Bronchial epithelial cell (primary cell): ENCODE measurements around the gene DNAJC12. TPM values are rescaled to one million over a fixed set of nuclear protein-coding genes. Genes with fewer than 3 reads are reported as not detected.

Source experiments
- DNase-seq: peaks from one replicate; pipeline ENCODE4 v3.0.0-alpha.2; 2010; ENCODE audit warnings: low read depth
- FAIRE-seq: peaks from 2 replicates; lab custom pipeline; 2011; peaks lifted over from hg19 to GRCh38; lab: Jason Lieb, UNC
- H3K27me3 ChIP-seq: 2 replicates; pipeline ENCODE4 v1.5.1; 2011; ENCODE audit warnings: low read length; ENCODE audit not compliant: control insufficient read depth, insufficient read depth
- H3K36me3 ChIP-seq: 2 replicates; pipeline ENCODE4 v1.5.1; 2011; ENCODE audit warnings: low read length; ENCODE audit not compliant: control insufficient read depth, insufficient read depth
- H3K4me3 ChIP-seq: 2 replicates; pipeline ENCODE4 v1.5.1; 2011; ENCODE audit warnings: mild to moderate bottlenecking, low read depth, low read length, control low read depth
- total RNA-seq: library from RNA; depleted of rRNA; stranded (reverse); fragments of >200 nt; gene quantifications from 2 replicates; pipeline ENCODE4 v1.2.1, GENCODE V29; 2014
- TF ChIP-seq, protein P1 (sequence below): IDR thresholded peaks from 2 replicates; pipeline ENCODE4 v1.5.1; 2011; ENCODE audit warnings: mild to moderate bottlenecking, moderate library complexity, low read length, control low read depth, inconsistent platforms; ENCODE audit not compliant: insufficient read depth, severe bottlenecking

Gene DNAJC12
- total RNA-seq, 1 donor from 2014 or later: not detected

DNA sequence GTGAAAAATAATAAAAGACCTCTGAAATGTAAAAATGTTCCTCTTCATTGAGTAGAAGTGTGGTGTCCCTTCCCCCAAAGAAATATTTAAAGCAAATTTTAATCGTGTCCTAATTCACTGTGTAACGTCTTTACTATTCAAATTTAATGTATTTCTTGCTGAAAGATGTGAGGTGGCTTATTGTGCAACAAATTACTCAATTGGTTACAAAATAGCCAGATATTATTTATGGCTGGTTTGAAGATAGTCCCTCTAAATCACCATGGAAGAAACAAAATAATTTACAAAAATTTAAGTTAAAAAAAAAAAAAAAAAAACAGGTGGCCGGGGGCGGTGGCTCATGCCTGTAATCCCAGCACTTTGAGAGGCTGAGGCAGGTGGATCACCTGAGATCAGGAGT, 43.7 kb downstream of the DNAJC12 start:
- Histone ChIP-seq H3K36me3 (no peaks in the 10 kb centered on the region), H3K27me3 (no peaks in the 10 kb centered on the region), H3K4me3 (no peak overlapping the region)
- DNase-seq (no peak), FAIRE-seq (no peak)
- TF ChIP-seq, protein P1, sequence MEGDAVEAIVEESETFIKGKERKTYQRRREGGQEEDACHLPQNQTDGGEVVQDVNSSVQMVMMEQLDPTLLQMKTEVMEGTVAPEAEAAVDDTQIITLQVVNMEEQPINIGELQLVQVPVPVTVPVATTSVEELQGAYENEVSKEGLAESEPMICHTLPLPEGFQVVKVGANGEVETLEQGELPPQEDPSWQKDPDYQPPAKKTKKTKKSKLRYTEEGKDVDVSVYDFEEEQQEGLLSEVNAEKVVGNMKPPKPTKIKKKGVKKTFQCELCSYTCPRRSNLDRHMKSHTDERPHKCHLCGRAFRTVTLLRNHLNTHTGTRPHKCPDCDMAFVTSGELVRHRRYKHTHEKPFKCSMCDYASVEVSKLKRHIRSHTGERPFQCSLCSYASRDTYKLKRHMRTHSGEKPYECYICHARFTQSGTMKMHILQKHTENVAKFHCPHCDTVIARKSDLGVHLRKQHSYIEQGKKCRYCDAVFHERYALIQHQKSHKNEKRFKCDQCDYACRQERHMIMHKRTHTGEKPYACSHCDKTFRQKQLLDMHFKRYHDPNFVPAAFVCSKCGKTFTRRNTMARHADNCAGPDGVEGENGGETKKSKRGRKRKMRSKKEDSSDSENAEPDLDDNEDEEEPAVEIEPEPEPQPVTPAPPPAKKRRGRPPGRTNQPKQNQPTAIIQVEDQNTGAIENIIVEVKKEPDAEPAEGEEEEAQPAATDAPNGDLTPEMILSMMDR: no peak

DNA sequence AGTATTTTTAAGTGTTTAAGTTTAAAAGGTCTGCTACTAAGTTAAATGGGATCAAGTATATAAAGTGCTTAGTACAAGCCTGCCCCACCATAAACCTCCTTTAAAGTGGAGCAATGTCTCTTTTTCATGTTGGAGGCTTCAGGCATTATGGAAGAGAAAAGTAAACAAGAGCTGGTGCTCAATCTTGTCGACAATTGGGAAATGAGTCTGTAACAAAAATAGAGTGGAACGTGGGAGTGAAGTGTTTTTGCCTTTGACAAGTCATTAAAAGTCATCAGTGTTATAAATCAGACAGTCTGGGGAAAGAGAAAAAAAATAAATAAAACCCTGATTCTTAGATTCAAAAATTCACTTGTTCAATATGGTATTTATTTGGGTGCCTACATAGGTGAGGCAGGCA, 44.7 kb downstream of the DNAJC12 start:
- Histone ChIP-seq H3K4me3 (no peak overlapping the region), H3K27me3 (no peaks in the 10 kb centered on the region), H3K36me3 (no peaks in the 10 kb centered on the region)
- TF ChIP-seq, protein P1: no peak
- FAIRE-seq (no peak), DNase-seq (peak; percentile 33)

DNA sequence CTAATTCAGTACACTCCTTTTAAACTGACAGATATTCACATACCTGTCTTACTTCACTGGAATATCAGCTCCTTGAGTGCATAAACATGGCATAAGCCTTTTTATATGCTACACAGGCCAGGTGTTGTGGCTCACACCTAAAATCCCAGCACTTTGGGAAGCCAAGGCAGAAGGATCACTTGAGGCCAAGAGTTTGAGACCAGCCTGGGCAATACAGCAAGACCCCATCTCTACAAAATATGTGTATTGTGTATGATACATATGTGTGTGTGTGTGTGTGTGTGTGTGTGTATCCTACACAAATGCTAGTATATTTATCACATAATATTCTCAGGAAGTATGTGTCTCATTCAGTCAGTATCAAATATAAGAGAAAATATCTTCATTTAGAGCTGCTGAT, 45.3 kb downstream of the DNAJC12 start:
- no peak for DNase-seq
- no peak overlapping the region for H3K4me3 ChIP-seq
- TF ChIP-seq, protein P1: no peak
- no peak for FAIRE-seq
- H3K36me3 ChIP-seq: no peaks in the 10 kb centered on the region
- H3K27me3 ChIP-seq: no peaks in the 10 kb centered on the region

DNA sequence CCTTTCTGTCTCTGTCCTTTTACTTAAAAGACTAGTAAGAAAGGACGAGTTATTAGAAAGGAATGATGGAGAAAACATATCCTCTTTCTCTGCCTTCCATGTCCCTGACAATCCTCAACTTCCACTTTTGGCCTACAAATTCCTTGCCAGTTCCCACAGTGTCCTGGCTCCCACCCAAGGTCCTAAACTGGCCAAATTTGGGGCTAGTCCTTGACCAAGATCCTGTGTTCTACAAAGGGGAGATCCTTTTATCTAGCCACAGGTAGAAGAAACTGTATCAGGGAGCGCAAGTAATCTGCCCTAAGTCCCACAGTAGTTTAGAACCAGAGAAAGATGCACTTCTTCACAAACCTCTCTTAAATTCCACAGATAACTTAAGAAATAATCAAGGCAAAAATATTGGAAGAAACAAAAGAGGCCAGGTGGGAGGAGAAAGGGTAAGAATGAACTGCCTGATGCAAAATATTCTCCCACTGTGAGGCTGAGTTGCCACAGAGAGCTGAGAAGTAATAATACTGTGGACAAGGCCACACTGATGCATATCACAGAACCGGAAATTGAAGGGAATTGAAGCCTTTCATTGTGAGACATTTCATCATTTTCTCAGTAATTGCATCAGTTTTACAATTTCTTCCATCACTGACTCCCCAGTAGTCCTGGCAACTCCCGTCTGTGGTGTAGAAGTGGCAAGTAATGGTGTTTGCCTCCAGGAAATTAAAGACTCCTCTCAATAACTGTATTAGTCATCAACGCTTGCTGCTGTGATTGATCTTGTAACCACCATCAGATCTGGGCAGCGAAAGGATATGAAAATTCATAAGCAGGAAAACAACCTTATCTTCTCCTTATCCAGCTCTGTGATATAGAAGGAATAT, 47.2 kb downstream of the DNAJC12 start:
- TF ChIP-seq, protein P1: no peak
- DNase-seq (peak; percentile 58), FAIRE-seq (peak; percentile 32)
- no peaks in the 10 kb centered on the region for H3K36me3 ChIP-seq
- no peaks in the 10 kb centered on the region for H3K27me3 ChIP-seq
- no peak overlapping the region for H3K4me3 ChIP-seq

DNA sequence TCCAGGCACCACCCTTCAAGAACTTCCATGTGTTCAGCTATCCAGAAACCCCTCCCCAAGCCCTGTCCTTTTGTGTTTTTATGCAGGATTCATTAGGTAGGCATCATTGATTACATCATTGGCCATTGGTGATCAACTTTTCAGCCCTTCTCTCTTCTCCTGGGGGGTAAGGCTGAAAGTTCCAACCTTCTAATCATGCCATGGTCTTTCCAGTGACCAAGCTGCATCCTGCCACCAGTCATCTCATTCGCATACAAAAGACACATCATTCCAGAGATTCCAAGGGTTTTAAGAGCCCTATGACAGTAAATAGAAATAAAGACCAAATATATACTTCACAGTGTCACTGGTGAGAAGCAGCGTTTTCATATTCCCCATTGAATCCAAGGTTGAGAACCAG, 48.2 kb downstream of the DNAJC12 start:
- Histone ChIP-seq H3K36me3 (no peaks in the 10 kb centered on the region), H3K4me3 (no peak overlapping the region), H3K27me3 (no peaks in the 10 kb centered on the region)
- TF ChIP-seq, protein P1: no peak
- DNase-seq (no peak), FAIRE-seq (no peak)
